ENCODE measurements around the gene NECTIN4.

NECTIN4 gene

GRCh38 chr1:161061419-161061818 is 27.9 kb downstream of the NECTIN4 start:
- Histone ChIP-seq H4K20me1 (ENCODE audit: insufficient read depth, low read length) (no peaks in the 10 kb centered on the region), H3K4me3 (ENCODE audit: low read length) (no peak overlapping the region), H3K79me2 (ENCODE audit: low read length) (peaks cover 89% of the 10 kb centered on the region), H3K36me3 (replicated peaks; ENCODE audit: insufficient read depth, low read length) (peaks cover 8% of the 10 kb centered on the region), H3K9me2 (replicated peaks; ENCODE audit: insufficient read depth, low read length) (no peaks in the 10 kb centered on the region), H3F3A (ENCODE audit: insufficient read depth, low read length) (peaks cover 35% of the 10 kb centered on the region), H3K27me3 (replicated peaks; ENCODE audit: insufficient read depth, low read length) (no peaks in the 10 kb centered on the region), H3K4me1 (ENCODE audit: low read length) (peaks cover 43% of the 10 kb centered on the region), H2AFZ (ENCODE audit: low read length) (no peak overlapping the region), H3K4me2 (ENCODE audit: low read depth, low read length) (peak overlapping the region; percentile 64; the same call in 1 of the 2 replicates), H3K9me3 (replicated peaks; ENCODE audit: insufficient read depth, low read length) (no peaks in the 10 kb centered on the region), H3K9ac (ENCODE audit: low read length) (no peak overlapping the region), H3K27ac (ENCODE audit: low read length) (peak overlapping the region; percentile 86; the same call in 1 of the 2 replicates)
- TF ChIP-seq CTCF (IDR thresholded peaks at IDR 0.05; ENCODE audit: low read length) (no peak), EZH2phosphoT487 (IDR thresholded peaks at IDR 0.05; ENCODE audit: low read length) (no peak), EZH2 (optimal IDR thresholded peaks at IDR 0.05; ENCODE audit: low read depth, low read length) (no peak)
- no peak for DNase-seq

- H3F3A ChIP-seq (ENCODE audit: insufficient read depth, low read length): peaks cover 29% of the 10 kb centered on the region
- H3K27ac ChIP-seq (ENCODE audit: low read length): peak overlapping the region; percentile 86
- H3K9me2 ChIP-seq (replicated peaks; ENCODE audit: insufficient read depth, low read length): no peaks in the 10 kb centered on the region
- peaks cover 21% of the 10 kb centered on the region for H3K36me3 ChIP-seq (replicated peaks; ENCODE audit: insufficient read depth, low read length)
- TF ChIP-seq EZH2phosphoT487 (IDR thresholded peaks at IDR 0.05; ENCODE audit: low read length) (no peak), CTCF (IDR thresholded peaks at IDR 0.05; ENCODE audit: low read length) (no peak), EZH2 (optimal IDR thresholded peaks at IDR 0.05; ENCODE audit: low read depth, low read length) (no peak)
- H3K4me2 ChIP-seq (ENCODE audit: low read depth, low read length): peak overlapping the region; percentile 64; the same call in 1 of the 2 replicates
- peaks cover 86% of the 10 kb centered on the region for H3K79me2 ChIP-seq (ENCODE audit: low read length)
- H3K4me3 ChIP-seq (ENCODE audit: low read length): no peak overlapping the region
- peaks cover 31% of the 10 kb centered on the region for H3K4me1 ChIP-seq (ENCODE audit: low read length)
- H2AFZ ChIP-seq (ENCODE audit: low read length): no peak overlapping the region
- no peak for DNase-seq
- no peaks in the 10 kb centered on the region for H4K20me1 ChIP-seq (ENCODE audit: insufficient read depth, low read length)
- no peaks in the 10 kb centered on the region for H3K9me3 ChIP-seq (replicated peaks; ENCODE audit: insufficient read depth, low read length)
- H3K9ac ChIP-seq (ENCODE audit: low read length): peak overlapping the region; percentile 49; the same call in 1 of the 2 replicates
- no peaks in the 10 kb centered on the region for H3K27me3 ChIP-seq (replicated peaks; ENCODE audit: insufficient read depth, low read length)
Measured at GRCh38 chr1:161059293-161059692, 30.1 kb downstream of the NECTIN4 start.

GRCh38 chr1:161054805-161055204 is 34.6 kb downstream of the NECTIN4 start:
- peaks cover 5% of the 10 kb centered on the region for H3F3A ChIP-seq (ENCODE audit: insufficient read depth, low read length)
- peak; percentile 55 for TF ChIP-seq CTCF (IDR thresholded peaks at IDR 0.05; ENCODE audit: low read length)
- TF ChIP-seq EZH2 (optimal IDR thresholded peaks at IDR 0.05; ENCODE audit: low read depth, low read length): no peak
- H3K9ac ChIP-seq (ENCODE audit: low read length): no peak overlapping the region
- H3K27ac ChIP-seq (ENCODE audit: low read length): no peak overlapping the region
- peaks cover 7% of the 10 kb centered on the region for H3K4me1 ChIP-seq (ENCODE audit: low read length)
- peaks cover 36% of the 10 kb centered on the region for H3K36me3 ChIP-seq (replicated peaks; ENCODE audit: insufficient read depth, low read length)
- no peak overlapping the region for H3K4me3 ChIP-seq (ENCODE audit: low read length)
- peaks cover 47% of the 10 kb centered on the region for H3K79me2 ChIP-seq (ENCODE audit: low read length)
- no peak overlapping the region for H3K4me2 ChIP-seq (ENCODE audit: low read depth, low read length)
- H3K9me2 ChIP-seq (replicated peaks; ENCODE audit: insufficient read depth, low read length): no peaks in the 10 kb centered on the region
- H4K20me1 ChIP-seq (ENCODE audit: insufficient read depth, low read length): no peaks in the 10 kb centered on the region
- no peaks in the 10 kb centered on the region for H3K9me3 ChIP-seq (replicated peaks; ENCODE audit: insufficient read depth, low read length)
- no peaks in the 10 kb centered on the region for H3K27me3 ChIP-seq (replicated peaks; ENCODE audit: insufficient read depth, low read length)
- DNase-seq: no peak
- H2AFZ ChIP-seq (ENCODE audit: low read length): no peak overlapping the region

Measured in MM.1S (cell line).